ENCODE results near the gene HCK.
"Not testable (repeated sequence)": the region's sequence is repeated elsewhere in the genome, so short reads cannot be mapped to it uniquely, and the experiment has no call there.

Gene HCK

DNA sequence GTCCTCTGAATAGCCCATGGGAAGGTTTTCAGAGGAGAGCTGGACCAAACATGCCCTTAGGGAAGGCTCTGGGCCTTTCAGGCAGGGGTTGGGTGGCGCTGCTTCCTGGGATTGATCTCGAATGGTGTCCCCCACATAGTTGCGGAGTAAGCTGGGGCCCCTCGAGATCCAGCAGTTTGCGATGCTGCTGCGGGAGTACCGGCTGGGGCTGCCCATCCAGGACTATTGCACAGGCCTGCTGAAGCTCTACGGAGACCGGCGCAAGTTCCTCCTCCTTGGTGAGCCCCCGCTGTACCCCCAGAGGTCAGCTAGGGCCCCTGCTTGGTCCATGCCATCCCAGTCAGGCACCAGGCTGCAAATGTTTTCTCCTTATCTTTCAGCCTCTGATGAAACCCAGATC lies 22.5 kb upstream of the HCK start:
- no peak for DNase-seq

DNA sequence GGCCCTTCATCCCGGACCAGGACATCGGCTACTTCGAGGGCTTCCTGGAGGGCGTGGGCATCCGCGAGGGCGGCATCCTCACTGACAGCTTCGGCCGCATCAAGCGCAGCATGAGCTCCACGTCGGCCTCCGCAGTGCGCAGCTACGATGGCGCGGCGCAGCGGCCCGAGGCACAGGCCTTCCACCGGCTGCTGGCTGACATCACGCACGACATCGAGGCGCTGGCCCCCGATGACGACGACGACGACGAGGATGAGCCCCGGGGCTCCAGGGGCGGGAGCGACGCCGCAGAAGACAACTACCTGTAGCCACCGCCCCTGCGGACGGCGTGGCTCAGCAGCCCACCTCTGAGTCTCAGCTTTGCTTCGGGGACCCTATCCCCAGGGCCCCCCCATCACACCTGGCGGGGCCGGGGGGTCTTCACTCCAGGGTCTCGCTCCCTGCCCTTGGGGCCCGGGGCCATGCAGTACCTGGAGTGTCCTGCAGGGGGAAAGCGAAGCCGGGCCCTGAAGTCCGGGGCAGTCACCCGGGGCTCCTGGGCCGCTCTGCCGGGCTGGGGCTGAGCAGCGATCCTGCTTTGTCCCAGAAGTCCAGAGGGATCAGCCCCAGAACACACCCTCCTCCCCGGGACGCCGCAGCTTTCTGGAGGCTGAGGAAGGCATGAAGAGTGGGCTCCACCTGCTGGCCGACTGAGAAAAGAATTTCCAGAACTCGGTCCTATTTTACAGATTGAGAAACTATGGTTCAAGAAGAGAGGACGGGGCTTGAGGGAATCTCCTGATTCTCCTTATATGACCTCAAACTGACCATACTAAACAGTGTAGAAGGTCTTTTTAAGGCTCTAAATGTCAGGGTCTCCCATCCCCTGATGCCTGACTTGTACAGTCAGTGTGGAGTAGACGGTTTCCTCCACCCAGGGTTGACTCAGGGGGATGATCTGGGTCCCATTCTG lies 20.8 kb upstream of the HCK start:
- peak; percentile 52 for DNase-seq

GRCh38 chr20:32033316-32033715 lies 18.7 kb upstream of the HCK start:
- DNase-seq: no peak

DNA sequence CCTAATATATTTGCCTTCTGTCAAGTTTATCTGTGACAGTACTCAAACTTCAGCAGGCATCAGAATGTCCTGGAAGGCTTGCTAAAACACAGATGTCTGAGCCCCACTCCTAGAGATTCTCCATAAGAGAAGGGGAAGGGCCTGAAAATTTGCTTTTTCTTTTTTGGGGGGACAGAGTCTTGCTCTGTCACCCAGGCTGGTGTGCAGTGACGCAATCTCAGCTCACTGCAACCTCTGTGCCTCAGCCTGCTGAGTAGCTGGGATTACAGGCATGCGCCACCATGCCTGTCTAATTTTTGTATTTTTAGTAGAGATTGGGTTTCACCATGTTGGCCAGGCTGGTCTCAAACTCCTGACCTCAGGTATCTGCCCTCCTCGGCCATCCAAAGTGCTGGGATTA lies 18.3 kb upstream of the HCK start:
- DNase-seq: not testable (repeated sequence)

- peak; percentile 14 for DNase-seq
Measured at GRCh38 chr20:32034581-32035425, 17.2 kb upstream of the HCK start.

GRCh38 chr20:32035426-32035779 lies 16.6 kb upstream of the HCK start:
- DNase-seq: no peak

GRCh38 chr20:32036252-32036651 lies 15.8 kb upstream of the HCK start:
- no peak for DNase-seq

DNA sequence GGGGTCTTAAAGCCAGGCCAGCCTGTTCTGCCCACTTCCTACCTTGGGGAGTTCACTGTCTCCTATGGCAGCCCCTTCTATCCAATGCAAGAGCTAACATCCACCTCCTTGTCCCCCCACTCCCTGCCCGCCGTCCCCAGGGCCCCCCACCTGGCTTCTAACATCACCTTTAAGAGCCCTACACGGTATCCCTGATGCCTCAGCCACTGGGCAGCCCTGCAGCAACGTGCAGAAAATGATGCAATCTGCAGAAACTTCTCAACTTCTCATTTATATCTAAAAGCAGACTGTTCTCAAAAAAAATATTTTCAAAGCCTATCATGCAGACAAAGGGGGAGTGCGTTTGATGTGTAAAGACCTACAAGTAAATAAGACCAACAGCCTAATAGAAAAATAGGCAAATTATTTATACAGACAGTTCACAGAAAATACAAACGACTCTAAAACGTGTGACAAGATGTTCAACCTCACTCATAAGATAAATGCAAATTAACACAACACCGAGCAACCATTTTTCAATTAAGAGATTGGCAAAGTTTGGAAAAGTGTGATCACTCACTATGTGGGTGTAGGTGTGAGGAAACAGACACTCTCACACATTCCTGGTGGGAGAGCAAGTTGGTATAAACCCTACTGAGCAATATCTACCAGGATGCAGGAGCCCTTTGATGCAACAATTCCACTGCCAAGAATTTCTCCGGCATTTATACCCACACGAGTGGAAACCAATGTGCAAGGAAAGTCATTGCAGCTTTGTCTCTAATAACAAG lies 15.1 kb upstream of the HCK start:
- no peak for DNase-seq

DNA sequence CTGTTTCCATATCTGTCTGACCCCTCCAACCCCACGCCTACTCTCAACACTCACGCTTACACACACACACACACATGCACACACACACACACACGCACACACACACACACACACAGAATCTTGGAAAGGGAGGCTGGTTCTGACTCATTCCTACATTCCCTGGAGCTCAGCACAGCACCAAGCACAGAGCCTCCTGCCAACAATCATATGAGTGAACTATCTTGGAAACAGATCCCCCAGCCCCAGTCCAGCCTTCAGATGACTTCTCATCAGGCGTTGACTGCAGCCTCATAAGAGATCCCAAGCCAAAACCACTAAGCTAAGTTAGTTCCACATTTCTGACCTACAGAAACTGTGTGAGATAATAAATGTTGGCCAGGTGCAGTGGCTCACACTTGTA lies 14.1 kb upstream of the HCK start:
- DNase-seq: no peak

- DNase-seq: no peak
Measured at GRCh38 chr20:32040142-32040953, 11.7 kb upstream of the HCK start.

DNA sequence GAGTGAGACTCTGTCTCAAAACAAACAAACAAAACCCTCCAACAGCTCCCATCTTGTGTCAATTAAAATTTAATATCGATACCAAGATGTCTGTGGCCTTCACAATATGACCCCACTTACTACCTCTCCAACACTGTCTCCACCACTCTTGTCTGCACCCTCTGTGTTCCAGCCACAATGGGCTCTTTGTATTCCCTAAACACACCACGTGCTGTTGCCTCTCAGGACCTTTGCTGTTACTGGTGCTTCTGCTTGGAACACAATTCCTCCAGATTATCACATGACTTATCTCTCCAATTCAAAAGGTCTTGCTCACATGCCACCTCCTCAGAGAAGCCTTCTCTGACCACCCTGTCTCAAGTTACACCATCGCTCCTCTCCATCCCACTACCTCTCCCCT lies 6.0 kb upstream of the HCK start:
- no peak for DNase-seq

DNA sequence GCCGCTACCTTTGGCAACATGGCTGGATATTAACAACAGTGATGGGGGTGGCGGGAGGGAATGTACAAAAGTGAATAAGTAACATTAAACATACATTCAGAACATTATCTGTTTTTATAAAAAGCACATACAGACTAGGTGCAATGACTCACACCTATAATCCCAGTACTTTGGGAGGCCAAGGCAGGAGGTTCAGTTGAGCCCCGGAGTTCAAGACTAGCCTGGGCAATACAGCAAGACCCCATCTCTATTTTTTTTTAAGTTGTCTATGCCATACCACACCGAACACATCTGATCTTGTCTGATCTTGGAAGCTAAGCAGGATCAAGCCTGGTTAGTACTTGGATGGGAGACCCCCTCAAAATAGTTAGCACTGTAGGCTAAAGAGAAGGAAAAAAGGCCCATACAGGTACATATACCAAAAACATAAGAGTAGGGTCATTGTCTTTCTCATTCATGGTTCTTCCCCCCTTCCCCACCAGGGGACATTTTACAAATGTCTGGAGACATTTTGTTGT lies 1.7 kb upstream of the HCK start:
- DNase-seq: no peak

DNA sequence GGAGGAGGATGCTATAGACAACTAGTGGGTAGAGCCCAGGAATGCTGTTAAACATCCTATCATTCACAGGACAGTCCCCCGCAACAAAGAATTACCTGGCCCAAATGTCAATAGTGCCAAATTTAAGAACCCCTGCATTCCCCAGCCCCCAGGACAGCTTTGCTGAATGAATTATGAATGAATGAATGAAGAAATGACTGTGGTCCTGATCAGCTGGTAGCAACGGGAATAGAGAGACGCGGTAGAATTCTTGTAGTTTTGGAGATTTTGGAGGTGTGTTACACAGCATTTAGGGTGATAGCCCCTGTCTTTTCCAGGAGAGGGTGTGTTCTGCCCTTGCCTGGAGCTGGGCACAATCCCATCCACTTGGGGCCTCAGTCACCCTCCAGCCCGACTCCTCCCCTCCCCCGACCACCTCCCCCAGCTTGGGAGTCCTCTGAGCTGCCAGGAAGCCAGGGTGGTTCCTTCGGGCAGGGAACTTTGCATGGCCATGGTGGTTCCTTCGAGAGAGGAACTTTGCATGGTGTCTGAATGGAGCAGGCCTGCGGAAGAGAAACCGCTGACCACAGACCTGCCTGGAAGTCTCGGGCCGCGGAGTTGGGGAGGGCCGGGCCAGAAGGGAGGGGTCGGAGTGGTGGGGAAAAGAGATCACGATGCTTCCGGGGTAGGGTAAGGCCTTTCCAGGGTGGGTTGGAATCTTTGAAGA lies 1.0 kb upstream of the HCK start:
- peak; percentile 18 for DNase-seq

GRCh38 chr20:32051720-32052089 lies 337 bp upstream of the HCK start:
- DNase-seq: no peak

DNA sequence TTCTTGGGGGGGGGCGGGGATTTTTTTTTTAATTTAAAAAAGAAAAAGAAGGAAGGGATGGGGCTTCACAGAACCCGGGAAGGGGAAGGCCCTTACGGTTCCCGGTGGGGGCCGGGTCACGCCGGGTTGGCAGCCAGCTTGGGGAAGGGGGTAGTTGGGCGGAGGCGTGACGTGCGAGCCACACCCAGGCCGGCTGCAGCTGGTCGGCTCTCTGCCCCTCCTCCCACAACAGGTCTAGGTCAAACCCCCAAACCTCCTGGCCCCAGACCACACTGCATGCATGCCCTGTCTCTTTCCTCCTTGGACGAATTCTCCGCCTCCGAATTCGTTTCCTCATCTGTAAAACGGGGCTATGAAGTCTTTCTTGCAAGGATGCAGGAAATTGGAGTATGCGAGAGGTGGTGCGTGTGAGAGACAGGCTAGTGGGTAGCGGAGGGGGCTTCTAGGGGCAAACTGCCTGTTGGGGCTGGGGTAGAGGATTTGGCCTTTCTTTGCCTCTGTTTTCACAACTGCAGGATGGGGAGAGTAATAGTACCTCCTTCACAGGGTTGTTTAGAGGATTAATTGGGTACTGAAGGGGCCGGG lies 828 bp downstream of the HCK start:
- peak; percentile 34 for DNase-seq

DNA sequence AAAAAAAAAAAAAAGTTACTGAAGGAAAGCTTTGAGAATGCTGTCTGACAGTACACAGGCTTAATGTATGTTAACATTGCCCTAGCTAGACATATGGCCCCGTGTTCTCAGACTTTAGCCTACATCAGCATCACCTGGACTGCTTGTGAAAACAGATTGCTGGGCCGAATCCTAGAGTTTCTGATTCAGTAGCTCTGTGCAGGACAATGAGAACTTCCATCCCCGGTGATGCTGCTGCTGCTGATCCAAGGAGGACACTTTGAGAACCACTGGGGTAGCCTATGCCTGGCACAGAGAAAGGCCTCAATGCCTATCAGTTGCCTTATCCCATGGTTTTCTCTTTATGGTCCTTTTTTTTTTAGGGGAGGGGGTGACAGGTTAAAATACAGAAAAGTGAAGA lies 1.6 kb downstream of the HCK start:
- DNase-seq: no peak

DNA sequence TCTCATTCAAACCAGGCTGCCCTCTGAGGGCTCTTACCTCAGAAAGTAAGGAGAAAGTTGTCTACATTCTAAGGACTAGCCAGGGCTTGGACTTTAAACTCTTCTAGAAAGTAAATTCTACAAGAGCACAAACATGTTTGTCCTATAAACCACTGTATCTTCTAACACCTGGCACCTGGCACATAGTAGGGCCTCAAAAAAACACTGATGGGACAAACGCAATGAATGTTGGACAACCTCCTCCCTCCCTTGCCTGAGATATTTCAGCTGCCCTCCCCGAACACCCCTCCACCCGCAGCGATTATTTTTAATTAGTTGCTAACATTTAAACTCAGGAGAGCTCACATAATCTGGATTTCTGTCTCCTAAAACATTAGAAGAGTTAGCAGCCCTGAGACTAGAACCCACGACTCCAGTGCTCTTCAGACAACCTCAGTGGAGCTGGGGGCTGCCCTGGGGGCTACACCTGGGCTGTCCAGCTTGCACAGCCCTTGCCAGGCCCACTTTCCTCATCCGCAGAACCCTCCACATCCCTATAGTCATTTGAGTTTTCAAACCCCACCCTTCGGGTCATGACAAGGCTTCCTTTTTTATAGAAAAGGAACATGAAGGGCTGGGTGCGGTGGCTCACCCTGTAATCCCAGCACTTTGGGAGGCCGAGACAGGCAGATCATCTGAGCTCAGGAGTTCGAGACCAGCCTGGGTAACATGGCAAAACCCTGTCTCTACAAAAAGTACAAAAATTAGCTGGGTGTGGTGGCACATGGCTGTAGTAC lies 4.9 kb downstream of the HCK start:
- DNase-seq: no peak

DNA sequence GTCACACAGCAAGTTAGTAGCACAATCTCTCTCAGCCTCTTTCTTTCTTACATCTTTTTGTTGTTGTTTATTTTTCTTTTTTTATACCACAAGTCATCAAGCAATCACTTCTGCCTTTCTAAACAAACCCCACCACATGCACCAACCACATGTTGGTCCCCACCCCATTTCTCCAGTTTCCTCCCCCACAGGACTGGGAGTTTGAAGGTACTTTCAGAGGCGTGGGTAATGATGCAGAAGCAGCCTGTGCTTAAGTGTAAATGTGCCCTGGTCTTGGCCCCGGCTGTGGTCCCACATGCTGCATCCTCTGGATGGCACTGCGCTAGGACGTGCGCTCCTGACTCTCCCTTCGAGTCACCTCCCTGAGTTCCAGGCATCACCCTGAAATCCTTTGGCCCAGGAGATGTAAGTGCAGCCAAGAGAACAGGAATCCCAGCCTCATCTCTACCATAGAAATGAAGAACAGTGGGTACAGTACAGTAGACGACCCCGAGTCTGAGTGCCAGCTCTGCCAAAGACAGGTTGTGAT lies 5.7 kb downstream of the HCK start:
- DNase-seq: no peak

DNA sequence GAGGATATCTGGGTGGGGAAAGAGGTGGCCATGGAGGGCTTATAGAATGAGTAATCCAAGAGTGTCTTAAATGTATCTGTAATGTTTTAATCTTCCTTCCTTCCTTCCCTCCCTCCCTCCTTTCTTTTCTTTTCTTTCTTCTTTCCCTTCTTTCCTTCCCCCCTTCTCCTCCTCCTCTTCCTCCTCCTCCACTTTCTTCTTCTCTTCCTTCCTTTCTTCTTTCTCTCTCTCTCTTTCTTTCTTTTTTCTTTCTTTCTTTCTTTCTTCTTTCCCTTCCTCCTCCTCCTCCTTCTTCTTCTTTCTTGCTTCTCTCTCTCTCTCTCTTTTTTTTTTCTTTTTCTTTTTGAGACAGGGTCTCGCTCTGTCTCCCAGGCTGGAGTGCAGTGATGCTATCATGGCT lies 7.1 kb downstream of the HCK start:
- no peak for DNase-seq

DNA sequence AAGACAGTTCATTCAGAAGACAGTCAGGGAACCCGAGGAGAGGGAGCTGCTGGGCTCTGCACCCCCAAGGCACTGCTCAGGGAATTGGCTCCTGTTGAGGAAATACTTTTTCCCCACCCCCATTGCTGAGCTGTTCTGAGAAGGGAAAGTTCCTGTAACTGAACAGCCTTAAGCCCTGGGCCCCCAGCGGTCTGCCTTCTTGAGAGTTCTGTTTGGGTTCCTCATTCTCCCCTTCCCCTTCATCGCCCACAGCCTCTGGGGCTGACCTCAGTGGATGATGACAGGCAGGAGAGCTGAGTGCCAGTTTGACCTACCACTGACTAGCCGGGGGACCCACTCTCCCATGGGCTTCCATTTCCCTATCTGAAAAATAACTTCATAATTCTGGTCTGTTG lies 10.7 kb downstream of the HCK start:
- DNase-seq: peak; percentile 20

Data from CD4-positive, alpha-beta T cell treated with Interleukin-12 subunit alpha and Interleukin-12 subunit beta, for 1 hour (primary cell).